ENCODE measurements around the gene MIER2. TPM values are rescaled to one million over a fixed set of nuclear protein-coding genes. Genes with fewer than 3 reads are reported as not detected.

MIER2 gene
- total RNA-seq, 1 donor from 2014 or later = 15.0 TPM

DNA sequence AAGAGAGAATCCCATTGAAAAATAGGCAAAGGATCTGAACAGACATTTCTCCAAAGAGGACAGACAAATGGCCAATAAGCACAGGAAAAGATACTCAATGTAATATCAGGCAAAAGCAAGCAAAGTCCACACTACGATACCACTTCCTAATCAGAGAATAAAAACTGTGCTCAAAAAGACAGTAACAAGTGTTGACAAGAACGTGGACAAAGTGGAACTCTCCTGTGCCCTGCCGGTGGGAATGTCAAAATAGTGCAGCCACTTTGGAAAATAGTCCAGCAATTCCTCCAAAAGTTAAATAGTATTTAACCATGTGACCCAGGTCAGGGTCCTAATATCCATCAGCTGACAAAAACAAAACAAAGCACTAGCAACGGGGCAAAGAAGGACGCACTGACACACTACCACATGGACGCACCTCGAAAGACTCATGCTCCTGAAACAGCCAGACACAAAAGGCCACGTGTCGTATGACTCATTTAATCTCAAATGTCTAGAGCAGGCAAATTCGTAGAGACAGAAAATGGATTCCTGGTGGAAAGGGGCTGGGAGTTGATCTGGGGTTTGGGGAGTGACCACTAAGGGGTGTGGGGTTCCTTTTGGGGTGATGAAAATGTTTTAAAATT lies 5.2 kb downstream of the MIER2 start:
- Mint-ChIP-seq H3K27me3 (no peaks in the 10 kb centered on the region), H3K4me3 (no peak overlapping the region), H3K36me3 (ENCODE audit: low read depth) (peaks cover 31% of the 10 kb centered on the region), H3K9me3 (no peaks in the 10 kb centered on the region), H3K27ac (no peak overlapping the region), H3K4me1 (peaks cover 45% of the 10 kb centered on the region)
- CTCF ChIA-PET = no interaction called here
- POLR2A ChIA-PET = no interaction called here
- TF ChIP-seq, protein P1, sequence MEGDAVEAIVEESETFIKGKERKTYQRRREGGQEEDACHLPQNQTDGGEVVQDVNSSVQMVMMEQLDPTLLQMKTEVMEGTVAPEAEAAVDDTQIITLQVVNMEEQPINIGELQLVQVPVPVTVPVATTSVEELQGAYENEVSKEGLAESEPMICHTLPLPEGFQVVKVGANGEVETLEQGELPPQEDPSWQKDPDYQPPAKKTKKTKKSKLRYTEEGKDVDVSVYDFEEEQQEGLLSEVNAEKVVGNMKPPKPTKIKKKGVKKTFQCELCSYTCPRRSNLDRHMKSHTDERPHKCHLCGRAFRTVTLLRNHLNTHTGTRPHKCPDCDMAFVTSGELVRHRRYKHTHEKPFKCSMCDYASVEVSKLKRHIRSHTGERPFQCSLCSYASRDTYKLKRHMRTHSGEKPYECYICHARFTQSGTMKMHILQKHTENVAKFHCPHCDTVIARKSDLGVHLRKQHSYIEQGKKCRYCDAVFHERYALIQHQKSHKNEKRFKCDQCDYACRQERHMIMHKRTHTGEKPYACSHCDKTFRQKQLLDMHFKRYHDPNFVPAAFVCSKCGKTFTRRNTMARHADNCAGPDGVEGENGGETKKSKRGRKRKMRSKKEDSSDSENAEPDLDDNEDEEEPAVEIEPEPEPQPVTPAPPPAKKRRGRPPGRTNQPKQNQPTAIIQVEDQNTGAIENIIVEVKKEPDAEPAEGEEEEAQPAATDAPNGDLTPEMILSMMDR (IDR thresholded peaks at IDR 0.05) = no peak
- ATAC-seq (ENCODE audit: low read depth) = no peak
- no peak for DNase-seq
- intact Hi-C loops (cut with micrococcal nuclease) = no loop called here

DNA sequence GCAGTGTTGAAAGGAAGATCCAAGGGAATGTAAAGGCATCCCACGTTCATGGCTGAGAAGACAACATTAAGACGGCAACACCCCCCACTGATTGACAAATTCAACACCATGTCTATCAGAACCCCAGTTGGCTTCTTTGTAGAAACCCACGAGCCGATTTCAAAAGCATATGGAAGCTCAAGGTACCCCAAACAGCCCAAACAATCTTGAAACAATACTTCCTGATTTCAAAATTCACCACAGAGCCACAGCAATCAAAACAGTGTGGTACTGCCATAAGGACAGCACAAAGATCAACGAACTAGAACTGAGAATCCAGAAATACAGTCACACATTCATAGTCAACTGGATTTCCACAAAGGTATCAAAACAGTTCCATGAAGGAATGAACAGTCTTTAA lies 6.2 kb downstream of the MIER2 start:
- TF ChIP-seq, protein P1 (IDR thresholded peaks at IDR 0.05) = no peak
- Mint-ChIP-seq H3K36me3 (ENCODE audit: low read depth) (peaks cover 33% of the 10 kb centered on the region), H3K9me3 (no peaks in the 10 kb centered on the region), H3K4me1 (peaks cover 39% of the 10 kb centered on the region), H3K4me3 (no peak overlapping the region), H3K27me3 (no peaks in the 10 kb centered on the region), H3K27ac (no peak overlapping the region)
- DNase-seq (no peak), ATAC-seq (ENCODE audit: low read depth) (no peak)
- POLR2A ChIA-PET = no interaction called here
- intact Hi-C loops (cut with micrococcal nuclease) = no loop called here
- CTCF ChIA-PET = no interaction called here

GRCh38 chr19:336067-336614 lies 8.5 kb downstream of the MIER2 start:
- intact Hi-C loops (cut with micrococcal nuclease) = no loop called here
- no peaks in the 10 kb centered on the region for H3K9me3 Mint-ChIP-seq
- POLR2A ChIA-PET = no interaction called here
- TF ChIP-seq, protein P1 (IDR thresholded peaks at IDR 0.05) = no peak
- peaks cover 34% of the 10 kb centered on the region for H3K36me3 Mint-ChIP-seq (ENCODE audit: low read depth)
- H3K4me3 Mint-ChIP-seq = no peak overlapping the region
- no peak overlapping the region for H3K27ac Mint-ChIP-seq
- ATAC-seq (ENCODE audit: low read depth) (no peak), DNase-seq (no peak)
- peaks cover 16% of the 10 kb centered on the region for H3K4me1 Mint-ChIP-seq
- H3K27me3 Mint-ChIP-seq = no peaks in the 10 kb centered on the region
- CTCF ChIA-PET = no interaction called here

DNA sequence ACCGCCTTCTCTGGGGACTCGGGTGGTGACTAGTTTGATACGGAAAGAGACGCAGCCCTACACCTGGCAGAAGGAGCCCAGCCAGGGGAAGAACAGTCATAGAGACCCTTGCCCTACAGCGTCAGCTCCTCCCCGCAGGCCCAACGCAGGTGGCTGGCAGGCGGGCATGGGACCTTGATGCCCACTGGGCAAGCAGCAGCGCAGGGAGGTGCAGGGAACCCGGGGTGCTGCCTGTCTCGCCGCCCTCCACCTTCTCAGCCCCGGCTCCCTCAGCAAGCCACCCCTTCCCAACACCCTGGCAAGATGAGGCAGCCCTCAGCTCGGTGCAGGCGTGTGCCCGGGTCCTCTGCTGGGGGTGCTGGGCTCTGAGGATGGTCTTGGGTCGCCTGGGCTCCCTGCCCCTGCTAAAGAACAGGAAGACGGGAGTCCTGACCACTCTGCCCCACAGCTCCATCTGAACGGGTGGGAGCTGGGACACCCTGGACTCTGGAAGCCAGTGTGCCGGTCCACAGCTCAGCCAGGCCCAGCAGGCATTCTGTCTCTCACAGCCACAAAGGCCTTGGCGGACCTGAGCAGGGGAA lies 9.0 kb downstream of the MIER2 start:
- no peak for ATAC-seq (ENCODE audit: low read depth)
- TF ChIP-seq, protein P1 (IDR thresholded peaks at IDR 0.05) = no peak
- peaks cover 38% of the 10 kb centered on the region for H3K36me3 Mint-ChIP-seq (ENCODE audit: low read depth)
- peaks cover 11% of the 10 kb centered on the region for H3K4me1 Mint-ChIP-seq
- intact Hi-C loops (cut with micrococcal nuclease) = no loop called here
- H3K4me3 Mint-ChIP-seq = no peak overlapping the region
- no peak overlapping the region for H3K27ac Mint-ChIP-seq
- peaks cover 2% of the 10 kb centered on the region for H3K9me3 Mint-ChIP-seq
- no peaks in the 10 kb centered on the region for H3K27me3 Mint-ChIP-seq
- POLR2A ChIA-PET = no interaction called here
- DNase-seq = no peak
- CTCF ChIA-PET = no interaction called here

- no peak overlapping the region for H3K4me3 Mint-ChIP-seq
- H3K4me1 Mint-ChIP-seq = peaks cover 8% of the 10 kb centered on the region
- intact Hi-C loops (cut with micrococcal nuclease) = no loop called here
Observed at GRCh38 chr19:335072-335471, 9.5 kb downstream of the MIER2 start.

More at GRCh38 chr19:335072-335471, 9.5 kb downstream of the MIER2 start:
- DNase-seq = no peak
- Mint-ChIP-seq H3K9me3 (peaks cover 2% of the 10 kb centered on the region), H3K27ac (no peak overlapping the region), H3K36me3 (ENCODE audit: low read depth) (peaks cover 38% of the 10 kb centered on the region), H3K27me3 (no peaks in the 10 kb centered on the region)
- no peak for ATAC-seq (ENCODE audit: low read depth)
- TF ChIP-seq, protein P1 (IDR thresholded peaks at IDR 0.05) = no peak
- ChIA-PET POLR2A (no interaction called here), CTCF (no interaction called here)

Measured in activated B cell treated with CpG ODN at 0.5 μM for 24 hours (primary cell).